Mesenteric fat pad (tissue), 1 donor: ENCODE measurements around the gene DHRS1. TPM values are rescaled to one million over a fixed set of nuclear protein-coding genes. Genes with fewer than 3 reads are reported as not detected.

Experiments used
- DNase-seq: peaks from one replicate; pipeline ENCODE4 v3.0.0-alpha.2; 2020; ENCODE audit warnings: low spot score
- total RNA-seq: library from RNA; stranded (reverse); fragmentation: NEBNext Ultra II Directional; extraction: Animal tissue kit (Norgen Biotek cat#: 25700); gene quantifications from one replicate; pipeline ENCODE4 v1.2.1, GENCODE V29; 2021
- donor health status: DM: yes; HTN: yes; CAD: no.

Gene DHRS1
- total RNA-seq, 1 donor from 2014 or later, result 19.0 TPM

- no peak for DNase-seq
Observed at GRCh38 chr14:24285351-24285750, 14.2 kb downstream of the DHRS1 start.

- no peak for DNase-seq
Observed at GRCh38 chr14:24284501-24285035, 15.0 kb downstream of the DHRS1 start.

- DNase-seq, result no peak
Observed at GRCh38 chr14:24283796-24284460, 15.7 kb downstream of the DHRS1 start.

GRCh38 chr14:24282736-24283135 is 16.8 kb downstream of the DHRS1 start:
- no peak for DNase-seq

GRCh38 chr14:24281636-24282035 is 17.9 kb downstream of the DHRS1 start:
- DNase-seq, result no peak

GRCh38 chr14:24280797-24281460 is 18.7 kb downstream of the DHRS1 start:
- DNase-seq, result no peak

GRCh38 chr14:24279301-24280186 is 20.0 kb downstream of the DHRS1 start:
- DNase-seq, result no peak

- DNase-seq, result no peak
Observed at GRCh38 chr14:24278424-24278823, 21.2 kb downstream of the DHRS1 start.

- DNase-seq, result no peak
Observed at GRCh38 chr14:24277606-24278321, 21.8 kb downstream of the DHRS1 start.

GRCh38 chr14:24277071-24277470 is 22.5 kb downstream of the DHRS1 start:
- DNase-seq, result no peak

GRCh38 chr14:24274101-24274543 is 25.5 kb downstream of the DHRS1 start:
- no peak for DNase-seq

GRCh38 chr14:24273422-24273998 is 26.1 kb downstream of the DHRS1 start:
- DNase-seq, result no peak

- no peak for DNase-seq
Observed at GRCh38 chr14:24272467-24272866, 27.1 kb downstream of the DHRS1 start.

- no peak for DNase-seq
Observed at GRCh38 chr14:24271834-24272263, 27.7 kb downstream of the DHRS1 start.

GRCh38 chr14:24271134-24271833 is 28.3 kb downstream of the DHRS1 start, which contains the start of gene RABGGTA:
RABGGTA (minus strand) TSS chr14:24271597; CDS start chr14:24271115, 482 bp downstream.
- DNase-seq, result peak; percentile 94

GRCh38 chr14:24270537-24271133 is 28.9 kb downstream of the DHRS1 start:
- DNase-seq, result no peak

GRCh38 chr14:24269910-24270536 is 29.6 kb downstream of the DHRS1 start:
- DNase-seq, result no peak

GRCh38 chr14:24269368-24269767 is 30.2 kb downstream of the DHRS1 start:
- DNase-seq, result no peak

- DNase-seq, result no peak
Observed at GRCh38 chr14:24268225-24268624, 31.4 kb downstream of the DHRS1 start.
